Nephron (organoid): ENCODE results near the gene SPG11.
A peak's percentile ranks its signal among the peaks of the same experiment; 100 is the strongest.

ENCODE experiments used
- H3K27ac Mint-ChIP-seq, 3 experiments: 2 replicates each; pipeline ENCODE4 v1.8.0; 2020; ENCODE audit warnings: mixed read lengths in 3 of 3, mild to moderate bottlenecking in 2 of 3, moderate library complexity in 1 of 3
- H3K27me3 Mint-ChIP-seq: 2 replicates; pipeline ENCODE4 v1.8.0; 2021; ENCODE audit warnings: low read depth, mild to moderate bottlenecking, moderate library complexity, mixed read lengths
- H3K36me3 Mint-ChIP-seq: 2 replicates; pipeline ENCODE4 v1.8.0; 2020; ENCODE audit warnings: low read depth, mixed read lengths
- H3K4me1 Mint-ChIP-seq: 2 replicates; pipeline ENCODE4 v1.8.0; 2020; ENCODE audit warnings: mixed read lengths
- H3K4me3 Mint-ChIP-seq, 3 experiments: 2 replicates each; pipeline ENCODE4 v1.8.0; 2020; ENCODE audit warnings: mild to moderate bottlenecking in 3 of 3, mixed read lengths in 3 of 3, moderate library complexity in 2 of 3
- H3K9me3 Mint-ChIP-seq: 2 replicates; pipeline ENCODE4 v1.8.0; 2020; ENCODE audit warnings: mixed read lengths
- CTCF ChIP-seq, 3 experiments: fragments of 200-600 bp; sonication (generic); IDR thresholded peaks; one replicate each; pipeline ENCODE4 v1.5.0; 2021; ENCODE audit warnings: antibody characterized with exemption in 3 of 3; ENCODE audit not compliant: unreplicated experiment in 3 of 3

The SPG11 gene

GRCh38 chr15:44666210-44667038 lies 3.0 kb upstream of the SPG11 start:
- TF ChIP-seq CTCF (IDR thresholded peaks at IDR 0.05; ENCODE audit: unreplicated experiment in 3 of 3), result no peak
- no peaks in the 10 kb centered on the region for H3K9me3 Mint-ChIP-seq
- H3K36me3 Mint-ChIP-seq, result no peaks in the 10 kb centered on the region
- H3K4me3 Mint-ChIP-seq, result no peak overlapping the region
- peaks cover 24% of the 10 kb centered on the region for H3K27me3 Mint-ChIP-seq
- no peak overlapping the region for H3K27ac Mint-ChIP-seq
- peaks cover 10% of the 10 kb centered on the region for H3K4me1 Mint-ChIP-seq

DNA sequence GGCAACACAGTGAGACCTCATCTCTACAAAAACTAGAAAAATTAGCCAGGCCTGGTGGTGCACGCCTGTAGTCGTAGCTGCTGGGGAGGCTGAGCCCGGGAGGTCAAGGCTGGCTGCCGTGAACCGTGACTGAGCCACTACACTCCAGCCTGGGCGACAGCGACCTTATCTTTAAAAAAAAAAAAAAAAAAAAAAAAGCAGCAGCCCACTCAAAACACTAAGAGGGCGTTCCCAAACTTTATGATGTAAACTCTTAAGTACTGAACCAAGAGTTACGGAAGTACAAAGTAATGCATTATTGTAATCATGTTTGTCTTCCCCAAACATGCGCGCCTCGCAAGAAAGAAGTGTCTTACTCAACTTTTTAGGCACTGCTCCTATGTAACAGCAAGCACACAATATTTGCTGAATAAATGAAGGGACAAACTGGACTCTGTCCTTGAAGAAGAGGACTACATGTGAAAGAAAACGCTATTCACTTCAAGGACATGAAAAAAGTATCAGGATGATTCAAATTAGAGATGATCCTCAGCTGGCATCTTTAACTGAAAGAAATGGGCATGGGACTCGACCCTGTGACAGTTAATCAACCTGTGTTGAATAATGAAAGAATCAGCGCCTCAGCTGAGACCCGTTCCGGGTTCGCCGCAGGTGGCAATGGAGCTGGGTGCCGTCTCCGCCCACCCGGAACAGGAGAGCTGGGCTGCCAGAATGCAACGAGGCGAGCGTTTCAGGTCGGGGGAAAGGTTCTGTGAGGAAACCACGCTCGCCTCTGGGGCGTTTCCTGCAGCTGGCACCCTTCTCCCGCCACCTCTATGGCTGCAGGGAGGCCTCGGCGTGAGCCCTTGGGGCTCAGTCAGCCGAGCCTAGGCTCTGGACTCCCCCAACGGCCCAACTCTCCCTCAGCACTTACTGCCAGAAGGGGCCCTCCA lies 718 bp downstream of the SPG11 start:
- Mint-ChIP-seq H3K27ac (peak overlapping the region; percentile 80 to 96 (median 93)), H3K4me1 (peaks cover 15% of the 10 kb centered on the region), H3K27me3 (peaks cover 13% of the 10 kb centered on the region), H3K4me3 (peak overlapping the region; percentile 94 to 98 (median 98)), H3K9me3 (no peaks in the 10 kb centered on the region), H3K36me3 (peaks cover 18% of the 10 kb centered on the region)
- TF ChIP-seq CTCF (IDR thresholded peaks at IDR 0.05; ENCODE audit: unreplicated experiment in 3 of 3), result no peak

DNA sequence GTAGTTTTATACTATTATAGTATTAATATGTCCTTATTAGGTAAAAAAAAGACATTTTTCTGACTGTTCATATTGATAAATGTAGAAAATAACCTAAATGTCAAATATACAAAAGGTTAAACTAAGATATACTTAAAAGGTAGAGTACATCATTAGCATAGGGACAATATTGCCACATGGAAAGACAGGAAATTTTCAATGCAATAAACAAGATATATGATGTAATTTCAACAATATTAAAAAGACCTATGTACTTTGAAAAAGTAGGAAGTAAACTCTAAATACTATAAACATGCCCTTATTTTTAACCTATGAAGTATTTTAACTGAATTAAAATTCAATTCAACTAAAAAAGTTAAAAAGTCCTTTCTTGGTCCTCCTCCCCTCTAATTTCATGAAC lies 1.9 kb downstream of the SPG11 start:
- H3K27me3 Mint-ChIP-seq, result peaks cover 6% of the 10 kb centered on the region
- H3K4me3 Mint-ChIP-seq, result peak overlapping the region; percentile 47 to 55 (median 53)
- peaks cover 15% of the 10 kb centered on the region for H3K4me1 Mint-ChIP-seq
- no peak for TF ChIP-seq CTCF (IDR thresholded peaks at IDR 0.05; ENCODE audit: unreplicated experiment in 3 of 3)
- no peaks in the 10 kb centered on the region for H3K9me3 Mint-ChIP-seq
- H3K36me3 Mint-ChIP-seq, result peaks cover 25% of the 10 kb centered on the region
- peak overlapping the region in 1 of 3 experiments; percentile 16 for H3K27ac Mint-ChIP-seq

DNA sequence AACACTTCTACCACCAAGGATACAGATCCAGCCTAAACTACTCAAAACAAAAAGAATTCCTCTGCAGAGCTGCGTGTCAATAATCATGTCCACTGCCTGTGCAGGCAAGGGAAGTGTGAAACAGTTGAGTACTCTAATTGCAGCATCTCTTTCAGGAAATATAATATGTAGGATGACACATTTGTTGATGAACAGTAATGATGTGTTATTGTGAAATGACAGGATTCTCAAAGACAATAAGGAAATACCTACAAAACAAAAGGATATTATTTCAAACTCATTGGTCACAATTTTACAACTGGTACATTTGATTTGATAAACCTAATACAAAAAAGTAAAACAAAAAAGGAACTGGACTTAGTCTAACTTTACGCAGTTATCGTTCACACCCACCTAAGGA lies 4.4 kb downstream of the SPG11 start:
- H3K27ac Mint-ChIP-seq, result no peak overlapping the region
- no peak for TF ChIP-seq CTCF (IDR thresholded peaks at IDR 0.05; ENCODE audit: unreplicated experiment in 3 of 3)
- peaks cover 15% of the 10 kb centered on the region for H3K4me1 Mint-ChIP-seq
- H3K27me3 Mint-ChIP-seq, result no peaks in the 10 kb centered on the region
- H3K36me3 Mint-ChIP-seq, result peaks cover 40% of the 10 kb centered on the region
- H3K9me3 Mint-ChIP-seq, result no peaks in the 10 kb centered on the region
- no peak overlapping the region for H3K4me3 Mint-ChIP-seq

DNA sequence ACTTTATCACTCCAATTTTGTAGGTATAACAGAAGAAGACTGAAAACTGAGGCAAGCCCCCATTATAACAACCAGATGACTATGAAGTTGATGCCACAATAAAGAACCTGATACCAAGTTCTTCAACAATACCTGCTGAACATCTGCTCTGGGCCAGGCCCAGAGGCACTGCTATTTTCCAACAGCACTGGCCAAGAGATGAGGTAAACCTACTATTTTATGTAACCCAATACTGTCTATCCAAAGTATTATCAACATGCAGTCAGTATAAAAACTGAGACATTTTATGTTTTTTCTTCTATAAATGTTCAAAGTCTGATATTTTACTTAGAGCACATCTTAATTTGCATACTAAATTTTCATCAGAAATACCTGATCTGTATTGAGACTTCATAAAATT lies 6.1 kb downstream of the SPG11 start:
- no peak for TF ChIP-seq CTCF (IDR thresholded peaks at IDR 0.05; ENCODE audit: unreplicated experiment in 3 of 3)
- Mint-ChIP-seq H3K27me3 (no peaks in the 10 kb centered on the region), H3K36me3 (peaks cover 50% of the 10 kb centered on the region), H3K27ac (no peak overlapping the region), H3K4me1 (peaks cover 10% of the 10 kb centered on the region), H3K9me3 (no peaks in the 10 kb centered on the region), H3K4me3 (no peak overlapping the region)
